Left lobe of liver (tissue), 2 donors: ENCODE data around the gene TTC28. TPM values are rescaled to one million over a fixed set of nuclear protein-coding genes. Genes with fewer than 3 reads are reported as not detected.

Source experiments
- ATAC-seq: fragments of 200-7000 bp; cut with Tn5 transposase; one replicate; pipeline ENCODE4 v1.9.1; 2020; ENCODE audit warnings: mild to moderate bottlenecking, moderate library complexity
- DNase-seq: peaks from one replicate; pipeline ENCODE4 v3.0.0-alpha.2; 2020; ENCODE audit warnings: low spot score
- total RNA-seq: library from RNA; stranded (reverse); gene quantifications from one replicate; pipeline ENCODE4 v1.2.1, GENCODE V29; 2021
- donor health status: DM: no; HTN: no; CAD: no; lungs with moderate emphysema.
- donor health status: DM: no; HTN: yes; CAD: no.

The TTC28 gene
- total RNA-seq, 1 donor from 2014 or later, result 12.3 TPM

GRCh38 chr22:28449041-28449440 lies 230.6 kb downstream of the TTC28 start:
- no peak for ATAC-seq
- DNase-seq, result no peak

GRCh38 chr22:28448625-28449024 lies 231.0 kb downstream of the TTC28 start:
- no peak for ATAC-seq
- no peak for DNase-seq

GRCh38 chr22:28444659-28445058 lies 235.0 kb downstream of the TTC28 start:
- DNase-seq (no peak), ATAC-seq (no peak)

GRCh38 chr22:28443526-28443876 lies 236.1 kb downstream of the TTC28 start:
- ATAC-seq (peak; percentile 68), DNase-seq (peak; percentile 68)

GRCh38 chr22:28442711-28443525 lies 236.7 kb downstream of the TTC28 start:
- peak; percentile 60 for DNase-seq

GRCh38 chr22:28442264-28442710 lies 237.4 kb downstream of the TTC28 start:
- ATAC-seq (peak; percentile 90), DNase-seq (peak; percentile 85)

More at GRCh38 chr22:28442711-28443525, 236.7 kb downstream of the TTC28 start:
- ATAC-seq, result peak; percentile 58

- ATAC-seq, result peak; percentile 52
- DNase-seq, result peak; percentile 48
Measured at GRCh38 chr22:28441720-28442263, 237.8 kb downstream of the TTC28 start.

GRCh38 chr22:28440592-28441390 lies 238.8 kb downstream of the TTC28 start:
- no peak for DNase-seq

GRCh38 chr22:28438183-28438768 lies 241.4 kb downstream of the TTC28 start:
- ATAC-seq, result no peak
- DNase-seq, result no peak

More at GRCh38 chr22:28440592-28441390, 238.8 kb downstream of the TTC28 start:
- no peak for ATAC-seq

- DNase-seq (no peak), ATAC-seq (no peak)
Measured at GRCh38 chr22:28435982-28436381, 243.7 kb downstream of the TTC28 start.

GRCh38 chr22:28435140-28435768 lies 244.4 kb downstream of the TTC28 start:
- peak; percentile 99 for ATAC-seq
- DNase-seq, result peak; percentile 82

- DNase-seq (no peak), ATAC-seq (no peak)
Measured at GRCh38 chr22:28430466-28431025, 249.1 kb downstream of the TTC28 start.

GRCh38 chr22:28429711-28430110 lies 249.9 kb downstream of the TTC28 start:
- no peak for ATAC-seq
- no peak for DNase-seq

- DNase-seq (no peak), ATAC-seq (no peak)
Measured at GRCh38 chr22:28428271-28428670, 251.4 kb downstream of the TTC28 start.

- no peak for ATAC-seq
Measured at GRCh38 chr22:28426346-28427132, 253.1 kb downstream of the TTC28 start.

GRCh38 chr22:28425211-28425610 lies 254.4 kb downstream of the TTC28 start:
- DNase-seq (no peak), ATAC-seq (no peak)

More at GRCh38 chr22:28426346-28427132, 253.1 kb downstream of the TTC28 start:
- no peak for DNase-seq

- ATAC-seq (no peak), DNase-seq (no peak)
Measured at GRCh38 chr22:28424427-28425080, 255.1 kb downstream of the TTC28 start.

GRCh38 chr22:28419919-28420318 lies 259.7 kb downstream of the TTC28 start:
- DNase-seq (no peak), ATAC-seq (no peak)

- ATAC-seq (no peak), DNase-seq (no peak)
Measured at GRCh38 chr22:28418008-28418407, 261.6 kb downstream of the TTC28 start.
